Activated naive CD4-positive, alpha-beta T cell treated with anti-CD3 and anti-CD28 coated beads, Interleukin-2, amount 10 ng/mL, durations not matched to agents 7 days and 5 days (primary cell): Measurements from ENCODE around the gene UBE2N.
"Not testable (repeated sequence)": the region's sequence is repeated elsewhere in the genome, so short reads cannot be mapped to it uniquely, and the experiment has no call there.

ENCODE experiments used
- CTCF ChIA-PET: fragments of 350-600 bp; sonication (Branson Sonifier 250); formaldehyde crosslinking; loops from one replicate; lab custom pipeline; 2021; ENCODE audit warnings: antibody characterized with exemption; lab: Charles Lee
- DNase-seq: peaks from one replicate; pipeline ENCODE4 v3.0.0-alpha.2; 2020
- H3K27ac Mint-ChIP-seq: one replicate; pipeline ENCODE4 v1.8.0; 2021; ENCODE audit warnings: mild to moderate bottlenecking, moderate library complexity, mixed read lengths
- H3K27me3 Mint-ChIP-seq: one replicate; pipeline ENCODE4 v1.8.0; 2021; ENCODE audit warnings: mild to moderate bottlenecking, mixed read lengths
- H3K36me3 Mint-ChIP-seq: one replicate; pipeline ENCODE4 v1.8.0; 2021; ENCODE audit warnings: mixed read lengths
- H3K4me1 Mint-ChIP-seq: one replicate; pipeline ENCODE4 v1.8.0; 2021; ENCODE audit warnings: mixed read lengths
- H3K4me3 Mint-ChIP-seq: one replicate; pipeline ENCODE4 v1.8.0; 2021; ENCODE audit warnings: mild to moderate bottlenecking, moderate library complexity, mixed read lengths
- H3K9me3 Mint-ChIP-seq: one replicate; pipeline ENCODE4 v1.8.0; 2021; ENCODE audit warnings: mixed read lengths

The UBE2N gene

DNA sequence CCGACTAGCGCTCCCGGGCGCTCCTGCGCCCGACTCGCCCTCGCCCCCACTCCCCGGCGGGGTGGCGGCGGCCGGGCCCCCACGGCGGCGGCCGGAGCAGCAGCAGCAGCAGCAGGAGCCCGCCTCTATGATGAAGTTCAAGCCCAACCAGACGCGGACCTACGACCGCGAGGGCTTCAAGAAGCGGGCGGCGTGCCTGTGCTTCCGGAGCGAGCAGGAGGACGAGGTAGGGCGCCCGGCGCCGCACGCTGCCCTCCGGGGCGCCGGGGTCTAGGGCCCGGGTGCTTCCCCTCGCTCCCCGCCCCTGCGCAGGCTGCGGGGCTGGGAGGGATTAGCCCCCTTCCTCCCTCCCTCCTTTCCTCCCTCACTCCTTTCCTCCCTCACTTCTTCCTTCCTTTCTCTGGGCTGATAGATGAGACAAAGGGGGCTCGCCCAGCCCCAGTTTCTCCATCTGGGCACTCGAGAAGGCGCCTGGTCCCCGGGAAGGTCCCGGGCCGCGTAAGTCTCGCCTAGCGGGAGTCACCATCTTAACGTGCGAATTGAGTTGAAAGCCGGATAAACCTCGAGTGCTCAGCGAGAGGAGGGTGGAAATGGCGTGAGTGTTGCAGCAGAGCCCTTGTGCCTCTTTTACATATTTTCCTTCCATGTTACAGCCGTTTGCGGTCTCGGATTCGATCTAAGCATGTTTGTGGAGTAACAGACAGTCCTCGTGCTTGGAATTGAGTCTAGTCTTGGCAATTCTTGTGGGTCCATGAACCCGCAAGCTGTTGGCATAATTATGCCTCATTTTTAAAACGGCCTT is 63.4 kb downstream of the UBE2N start:
- CTCF ChIA-PET, result interaction anchor here (0.8 to 5.1 kb wide), 3 partner anchors 18 to 392 kb away, joined by 4 to 43 read pairs (median 22); no protein-coding TSS in a partner anchor
- peaks cover 45% of the 10 kb centered on the region for H3K4me1 Mint-ChIP-seq
- DNase-seq, result peak; percentile 75
- H3K27ac Mint-ChIP-seq, result peak overlapping the region; percentile 100
- peak overlapping the region; percentile 100 for H3K4me3 Mint-ChIP-seq
- H3K27me3 Mint-ChIP-seq, H3K9me3 Mint-ChIP-seq: not testable (repeated sequence)
- peaks cover 12% of the 10 kb centered on the region for H3K36me3 Mint-ChIP-seq

DNA sequence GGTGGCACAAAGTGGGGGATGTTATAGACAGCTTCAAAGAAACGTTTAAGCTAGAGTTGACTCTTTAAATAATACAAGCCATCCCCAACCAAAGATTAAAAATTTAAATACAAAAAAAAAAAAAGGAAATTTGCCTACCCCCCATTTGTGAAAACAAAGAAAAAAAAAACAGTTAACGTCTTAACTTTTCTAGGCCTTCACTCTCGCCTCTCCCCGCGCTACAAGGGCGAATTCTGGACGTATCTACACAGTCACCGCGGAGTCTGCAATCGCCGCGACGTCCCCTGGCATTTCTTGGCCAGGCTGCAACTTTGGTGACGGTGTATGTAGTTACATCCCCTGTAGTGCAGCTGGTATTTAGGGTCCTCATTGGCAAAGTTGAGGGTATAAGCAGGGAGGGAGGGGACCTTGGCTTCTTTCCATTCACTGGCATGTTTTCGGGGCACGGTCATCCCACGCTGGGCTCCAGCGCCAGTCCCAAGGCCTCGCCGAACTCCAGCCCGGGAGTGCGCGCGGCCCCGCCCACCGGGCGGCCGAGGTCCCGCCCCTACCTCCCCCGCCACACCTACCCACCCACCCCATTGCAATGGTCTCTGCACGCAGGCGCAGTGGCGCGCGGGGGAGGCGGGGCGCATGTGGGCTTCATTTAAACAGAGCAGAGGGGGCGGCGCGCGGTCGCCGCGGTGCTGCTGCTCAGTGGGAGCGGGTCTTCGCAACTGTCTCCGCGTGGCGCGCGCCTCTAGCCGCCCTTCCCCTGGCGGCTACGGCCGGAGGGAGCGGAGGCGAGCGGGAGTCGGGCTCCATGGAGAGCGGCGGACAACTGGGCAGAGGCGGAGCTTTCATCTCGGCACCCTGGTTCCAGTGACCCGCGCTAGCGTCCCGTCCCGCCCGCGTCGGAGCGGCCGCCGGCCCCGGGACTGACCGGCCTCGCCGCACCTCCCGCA is 64.2 kb downstream of the UBE2N start, which contains the start of gene NUDT4:
NUDT4 (plus strand) TSS at position 674 of the 944 bp plus-strand sequence. CDS start 398 bp downstream, outside the sequence.
- Mint-ChIP-seq H3K36me3 (peaks cover 9% of the 10 kb centered on the region), H3K4me1 (peaks cover 39% of the 10 kb centered on the region), H3K4me3 (peak within 1 kb of the TSS; percentile 100), H3K9me3 (no peaks in the 10 kb centered on the region), H3K27ac (peak within 1 kb of the TSS; percentile 100), H3K27me3 (no peaks in the 10 kb centered on the region)
- CTCF ChIA-PET, result interaction anchor here (1.2 kb wide), 1 partner anchor 280 kb away, joined by 3 read pairs; no protein-coding TSS in a partner anchor
- DNase-seq, result peak; percentile 97

DNA sequence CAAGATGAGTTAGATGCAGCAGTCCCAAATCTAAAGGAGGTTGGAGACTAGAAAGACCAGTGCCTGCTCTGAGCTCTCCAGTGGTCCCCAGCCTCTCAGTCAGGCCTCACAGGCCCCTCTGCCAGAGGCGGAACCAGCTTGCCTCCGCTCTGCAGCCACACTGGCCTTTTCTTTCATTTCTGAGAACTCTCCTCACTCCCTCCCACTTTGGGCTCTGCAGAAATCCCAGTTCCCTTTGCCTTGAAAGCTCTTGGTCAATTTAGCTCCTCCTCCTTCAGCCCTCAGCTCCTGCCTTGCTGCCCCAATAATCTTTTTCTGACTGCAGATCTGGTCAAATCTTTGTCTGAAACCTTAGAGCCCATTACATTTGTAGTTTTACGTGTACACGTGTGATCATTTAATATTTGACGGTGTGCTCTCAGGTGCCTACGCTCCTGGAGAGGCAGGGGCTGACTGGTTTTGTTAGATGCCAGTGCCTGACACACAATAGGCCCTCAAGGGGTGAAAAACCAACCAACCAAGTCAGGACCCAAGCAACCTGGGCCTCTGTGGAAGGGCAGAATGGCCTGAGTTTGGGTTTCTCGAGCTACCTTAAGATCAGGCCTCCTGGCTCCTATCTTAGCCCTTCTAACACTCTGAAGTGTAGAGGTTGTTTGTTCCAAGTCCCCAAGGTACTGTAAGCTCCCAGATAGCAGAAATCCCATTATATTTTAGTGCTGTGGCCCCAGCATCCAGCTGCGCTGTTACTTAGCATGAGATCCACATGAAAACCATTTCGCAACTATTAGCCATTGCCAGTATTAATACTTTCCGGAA is 65.1 kb downstream of the UBE2N start:
- Mint-ChIP-seq H3K4me1 (peaks cover 31% of the 10 kb centered on the region), H3K27ac (peak overlapping the region; percentile 39), H3K36me3 (peaks cover 5% of the 10 kb centered on the region), H3K4me3 (peak overlapping the region; percentile 8), H3K27me3 (no peaks in the 10 kb centered on the region), H3K9me3 (no peaks in the 10 kb centered on the region)
- no peak for DNase-seq
- CTCF ChIA-PET, result interaction anchor here (1.2 kb wide), 1 partner anchor 279 kb away, joined by 3 read pairs; no protein-coding TSS in a partner anchor

DNA sequence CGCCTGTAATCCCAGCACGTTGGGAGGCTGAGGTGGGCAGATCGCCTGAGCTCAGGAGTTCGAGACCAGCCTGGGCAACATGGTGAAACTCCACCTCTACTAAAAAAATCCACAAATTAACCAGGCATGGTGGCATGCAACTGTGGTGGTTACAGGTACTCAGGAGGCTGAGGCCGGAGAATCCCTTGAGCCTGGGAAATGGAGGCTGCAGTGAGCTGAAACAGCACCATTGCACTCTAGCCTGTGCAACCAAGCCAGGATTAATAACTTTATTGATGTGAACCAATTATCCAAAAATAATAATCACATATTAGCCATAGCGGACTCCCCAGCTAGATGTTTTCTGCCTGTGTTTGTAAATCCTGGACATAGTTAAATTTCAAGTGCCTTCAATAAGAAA is 65.8 kb downstream of the UBE2N start:
- H3K9me3 Mint-ChIP-seq, result no peaks in the 10 kb centered on the region
- H3K27ac Mint-ChIP-seq, result no peak overlapping the region
- H3K36me3 Mint-ChIP-seq, result no peaks in the 10 kb centered on the region
- no peak for DNase-seq
- CTCF ChIA-PET, result no interaction called here
- H3K4me3 Mint-ChIP-seq, result no peak overlapping the region
- no peaks in the 10 kb centered on the region for H3K27me3 Mint-ChIP-seq
- H3K4me1 Mint-ChIP-seq, result peaks cover 24% of the 10 kb centered on the region

DNA sequence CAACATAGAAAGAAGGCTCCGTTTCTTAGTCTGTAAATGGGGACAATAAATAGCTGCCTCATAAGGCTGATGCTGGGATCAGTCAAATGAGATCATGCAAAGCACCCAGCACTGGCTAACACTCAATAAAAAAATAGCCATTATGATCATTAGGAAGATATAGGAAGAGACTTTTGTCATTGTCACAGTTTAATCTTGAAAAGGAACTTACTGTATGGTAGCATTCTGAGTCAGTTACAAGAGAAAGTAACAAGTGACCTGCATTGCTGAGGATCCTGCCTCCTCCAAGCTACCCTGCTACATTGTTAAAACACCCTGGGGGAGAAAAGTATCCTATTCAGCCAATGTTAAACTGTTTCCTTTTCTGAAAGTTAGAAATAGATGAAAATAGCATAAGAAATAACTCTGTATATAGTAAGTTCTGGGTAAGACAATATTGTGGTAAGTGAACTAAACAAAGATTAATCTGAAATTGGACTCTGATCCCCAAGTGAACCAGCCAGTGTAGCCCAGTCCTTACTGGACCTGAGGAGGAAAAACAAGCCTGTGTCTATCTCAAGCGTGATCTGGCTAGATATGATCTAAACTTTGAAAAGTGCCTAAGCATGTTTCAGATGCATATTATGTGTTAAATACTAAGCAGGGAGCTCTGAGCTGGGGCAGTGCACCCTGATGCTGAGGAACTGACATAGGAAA is 67.6 kb downstream of the UBE2N start:
- H3K4me1 Mint-ChIP-seq, result peaks cover 10% of the 10 kb centered on the region
- no peaks in the 10 kb centered on the region for H3K36me3 Mint-ChIP-seq
- DNase-seq, result no peak
- H3K27me3 Mint-ChIP-seq, result peaks cover 1% of the 10 kb centered on the region
- CTCF ChIA-PET, result no interaction called here
- no peak overlapping the region for H3K27ac Mint-ChIP-seq
- no peaks in the 10 kb centered on the region for H3K9me3 Mint-ChIP-seq
- no peak overlapping the region for H3K4me3 Mint-ChIP-seq

DNA sequence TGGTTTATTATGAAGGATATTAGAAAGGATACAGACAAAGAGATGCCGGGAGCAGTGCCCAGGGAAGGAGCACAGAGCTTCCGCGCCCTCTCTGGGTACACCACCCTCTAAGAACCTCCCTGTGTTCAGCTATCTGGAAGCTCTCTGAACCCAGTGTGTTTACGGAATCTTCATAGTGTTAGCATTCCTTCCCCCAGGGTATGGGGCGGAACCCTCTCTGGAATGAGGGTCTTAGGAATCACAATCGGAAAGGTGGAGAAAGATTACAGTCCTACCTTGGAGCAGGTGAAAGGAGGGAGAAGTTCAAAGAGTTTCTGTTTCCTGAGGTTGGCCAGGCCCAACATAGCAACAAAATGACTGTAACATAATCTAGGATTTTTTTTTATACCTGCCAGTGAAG is 70.8 kb downstream of the UBE2N start:
- Mint-ChIP-seq H3K36me3 (no peaks in the 10 kb centered on the region), H3K27ac (no peak overlapping the region), H3K27me3 (peaks cover 6% of the 10 kb centered on the region), H3K4me3 (no peak overlapping the region), H3K9me3 (no peaks in the 10 kb centered on the region), H3K4me1 (no peaks in the 10 kb centered on the region)
- CTCF ChIA-PET, result no interaction called here
- DNase-seq, result no peak

DNA sequence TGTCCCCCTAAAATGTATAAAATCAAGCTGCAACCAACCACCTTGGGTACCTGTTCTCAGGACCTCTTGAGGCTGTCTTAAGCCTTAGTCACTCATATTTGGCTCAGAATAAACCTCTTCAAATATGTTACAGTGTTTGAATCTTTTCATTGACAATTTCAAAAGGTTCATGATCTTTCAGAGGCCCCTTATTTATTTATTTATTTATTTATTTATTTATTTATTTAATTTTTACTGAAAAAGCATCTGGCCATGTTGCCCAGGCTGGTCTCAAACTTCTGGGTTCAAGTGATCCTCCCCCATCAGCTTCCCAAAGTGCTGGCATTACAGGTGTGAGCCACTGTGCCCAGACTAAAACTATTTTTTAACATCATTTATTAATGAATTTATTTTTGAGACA is 72.2 kb downstream of the UBE2N start:
- DNase-seq, result no peak
- Mint-ChIP-seq H3K4me1 (peaks cover 3% of the 10 kb centered on the region), H3K36me3 (no peaks in the 10 kb centered on the region), H3K4me3 (no peak overlapping the region), H3K27me3 (peaks cover 6% of the 10 kb centered on the region), H3K27ac (no peak overlapping the region), H3K9me3 (no peaks in the 10 kb centered on the region)
- CTCF ChIA-PET, result interaction anchor here (1.1 kb wide), 1 partner anchor 272 kb away, joined by 3 read pairs; no protein-coding TSS in a partner anchor

DNA sequence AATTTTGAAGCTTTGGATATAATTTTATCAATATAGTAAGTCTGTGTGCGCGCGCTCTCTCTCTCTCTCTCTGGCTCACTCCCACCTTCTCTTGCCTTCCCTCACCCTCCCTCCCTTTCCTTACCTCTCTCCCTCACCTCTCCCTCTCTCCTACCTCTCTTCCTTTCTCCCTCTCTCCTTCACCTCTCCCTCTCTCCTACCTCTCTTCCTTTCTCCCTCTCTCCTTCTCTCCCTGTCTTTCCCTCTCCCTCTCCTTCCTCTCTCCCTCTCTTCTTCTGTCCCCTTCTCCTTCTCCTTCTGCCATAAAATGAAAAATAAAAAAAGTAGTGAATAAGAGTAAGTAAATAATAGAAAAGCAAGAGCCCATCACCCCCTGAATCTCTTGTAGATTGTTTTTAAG is 73.0 kb downstream of the UBE2N start:
- no peaks in the 10 kb centered on the region for H3K36me3 Mint-ChIP-seq
- no peak for DNase-seq
- CTCF ChIA-PET, result no interaction called here
- peaks cover 6% of the 10 kb centered on the region for H3K27me3 Mint-ChIP-seq
- no peaks in the 10 kb centered on the region for H3K9me3 Mint-ChIP-seq
- H3K4me3 Mint-ChIP-seq, result no peak overlapping the region
- peaks cover 10% of the 10 kb centered on the region for H3K4me1 Mint-ChIP-seq
- no peak overlapping the region for H3K27ac Mint-ChIP-seq

DNA sequence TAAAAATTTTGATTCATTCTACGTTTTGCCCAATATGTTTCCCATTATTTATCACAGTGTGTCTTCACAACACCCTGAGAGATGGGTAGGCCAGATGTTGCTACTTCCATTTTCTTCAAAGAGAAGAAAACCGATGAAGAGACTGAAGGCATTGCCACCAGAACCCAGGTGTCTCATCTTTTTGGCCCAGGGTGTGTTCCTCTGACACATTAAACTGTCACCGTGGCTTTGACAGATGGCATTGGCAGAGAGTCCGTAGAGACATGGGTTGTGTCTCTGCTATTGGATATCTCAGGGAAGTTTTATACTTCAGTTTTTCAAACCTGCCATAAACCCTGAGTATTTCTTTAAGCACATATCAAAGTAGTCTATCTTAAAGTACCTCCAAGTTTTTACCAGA is 75.3 kb downstream of the UBE2N start:
- Mint-ChIP-seq H3K27ac (no peak overlapping the region), H3K4me1 (peaks cover 20% of the 10 kb centered on the region), H3K27me3 (peaks cover 6% of the 10 kb centered on the region), H3K4me3 (no peak overlapping the region), H3K9me3 (no peaks in the 10 kb centered on the region), H3K36me3 (no peaks in the 10 kb centered on the region)
- DNase-seq, result no peak
- CTCF ChIA-PET, result no interaction called here

DNA sequence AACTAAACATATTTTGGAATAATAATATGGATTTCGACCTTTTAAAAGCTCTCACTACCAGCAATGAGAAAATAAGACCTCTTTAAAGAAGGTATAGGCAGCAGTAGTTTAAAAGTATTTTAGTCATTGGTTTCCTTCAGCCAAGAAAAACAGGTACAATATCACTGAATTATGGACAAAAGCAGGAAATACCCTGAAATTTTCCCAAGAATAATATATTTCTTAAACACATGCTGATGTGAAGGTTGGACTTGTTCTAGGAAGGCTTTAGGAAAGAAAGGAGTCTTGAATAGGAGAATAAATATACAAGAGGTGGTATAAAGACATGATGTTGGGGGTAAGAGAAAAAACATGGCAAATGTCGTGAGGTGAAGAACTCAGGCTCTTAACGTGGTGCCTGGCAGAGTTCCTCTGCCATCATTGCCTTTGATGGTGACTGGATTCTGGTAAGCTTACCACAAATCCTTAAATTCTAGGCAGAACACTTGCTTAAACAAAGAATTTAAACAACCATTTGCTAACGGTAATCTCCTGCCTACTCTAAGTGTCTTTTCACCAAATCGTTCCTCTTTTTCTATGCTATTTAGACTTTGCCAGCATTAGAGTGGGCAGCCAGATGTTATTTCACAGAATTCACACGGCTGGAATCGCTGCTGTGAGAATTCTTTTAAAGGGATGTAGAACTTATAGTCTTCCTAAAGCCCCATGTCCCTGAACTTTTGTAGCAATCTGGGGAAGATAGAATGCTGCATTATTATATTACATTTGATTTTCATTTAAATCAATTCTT is 75.9 kb downstream of the UBE2N start:
- Mint-ChIP-seq H3K9me3 (no peaks in the 10 kb centered on the region), H3K36me3 (no peaks in the 10 kb centered on the region), H3K4me3 (no peak overlapping the region), H3K27ac (no peak overlapping the region), H3K27me3 (peaks cover 6% of the 10 kb centered on the region), H3K4me1 (peaks cover 20% of the 10 kb centered on the region)
- CTCF ChIA-PET, result no interaction called here
- no peak for DNase-seq

DNA sequence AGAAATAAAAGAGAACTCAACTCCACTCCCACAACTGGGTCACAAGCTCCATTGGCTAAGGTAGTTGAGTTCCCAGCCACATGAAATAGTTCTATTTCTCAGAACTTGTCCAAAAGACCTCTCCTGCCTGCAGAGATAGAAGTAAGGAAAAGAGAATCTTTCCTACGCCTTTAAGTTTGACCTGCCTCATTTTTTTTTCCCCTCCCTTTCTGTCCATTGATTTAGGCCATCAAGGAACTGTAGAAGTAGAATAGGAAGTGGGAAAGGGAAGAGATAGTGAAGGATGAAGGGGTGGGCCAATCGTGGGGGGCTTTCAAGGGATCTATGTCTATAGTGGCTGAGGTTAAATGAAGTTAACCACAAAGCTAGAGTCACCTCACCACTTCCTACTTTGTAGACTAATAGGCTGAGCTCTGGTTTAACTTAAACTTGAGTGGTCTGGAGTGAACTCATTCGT is 77.9 kb downstream of the UBE2N start:
- peak overlapping the region; percentile 58 for H3K27ac Mint-ChIP-seq
- DNase-seq, result no peak
- CTCF ChIA-PET, result interaction anchor here (1.1 to 1.2 kb wide), 2 partner anchors 14 to 17 kb away, joined by 3 read pairs; no protein-coding TSS in a partner anchor
- no peaks in the 10 kb centered on the region for H3K36me3 Mint-ChIP-seq
- H3K9me3 Mint-ChIP-seq, result no peaks in the 10 kb centered on the region
- peaks cover 20% of the 10 kb centered on the region for H3K4me1 Mint-ChIP-seq
- peaks cover 2% of the 10 kb centered on the region for H3K27me3 Mint-ChIP-seq
- no peak overlapping the region for H3K4me3 Mint-ChIP-seq

DNA sequence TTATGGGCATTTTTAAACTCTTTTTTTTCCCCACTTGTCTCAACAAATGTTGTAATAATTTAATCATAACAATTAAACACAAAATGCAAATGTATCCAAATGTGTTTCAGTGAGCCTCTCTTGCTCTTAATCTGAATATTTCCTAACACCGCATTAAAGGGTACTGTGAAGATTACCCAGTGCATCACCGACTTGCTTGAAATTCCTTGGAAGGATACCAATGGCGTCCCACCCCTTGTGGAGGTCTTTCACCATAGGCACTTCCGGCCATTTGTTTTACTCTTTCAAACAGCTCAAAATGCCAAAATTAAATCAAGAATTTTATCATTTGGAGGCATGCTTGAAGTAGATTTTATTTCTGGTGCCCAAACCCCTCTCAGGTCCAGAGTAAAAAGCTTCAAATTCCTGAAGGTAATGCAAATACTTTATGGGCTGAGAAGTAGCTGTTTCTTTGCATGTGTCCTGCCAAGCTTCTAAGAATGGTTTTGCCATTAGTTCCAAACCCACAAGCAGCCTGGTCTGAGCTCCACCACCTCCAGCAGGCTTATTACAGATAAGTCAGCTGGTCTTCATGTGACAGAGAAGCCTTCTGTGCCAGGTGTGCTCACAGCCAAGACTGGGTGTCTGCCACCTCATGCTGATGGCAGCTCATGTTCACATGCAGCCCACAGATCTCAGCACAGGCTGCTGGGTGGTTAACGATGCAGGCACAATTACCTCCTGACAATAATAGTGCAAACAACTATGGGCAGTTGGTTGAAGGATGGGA is 80.4 kb downstream of the UBE2N start:
- H3K36me3 Mint-ChIP-seq, result no peaks in the 10 kb centered on the region
- no peaks in the 10 kb centered on the region for H3K27me3 Mint-ChIP-seq
- H3K9me3 Mint-ChIP-seq, result no peaks in the 10 kb centered on the region
- DNase-seq, result no peak
- no peak overlapping the region for H3K4me3 Mint-ChIP-seq
- H3K27ac Mint-ChIP-seq, result no peak overlapping the region
- CTCF ChIA-PET, result no interaction called here
- peaks cover 20% of the 10 kb centered on the region for H3K4me1 Mint-ChIP-seq
